Panc1 (cell line): ENCODE measurements around the gene FAAP100. TPM values are rescaled to one million over a fixed set of nuclear protein-coding genes. Genes with fewer than 3 reads are reported as not detected.
A peak's percentile ranks its signal among the peaks of the same experiment; 100 is the strongest.

Experiments
- ATAC-seq: fragments of 200-7000 bp; cut with Tn5 transposase; 2 replicates; pipeline ENCODE4 v1.9.1; 2020; ENCODE audit warnings: mild to moderate bottlenecking, moderate library complexity
- BruUV-seq: library from RNA; stranded (reverse); fragments of 400-500 nt; replicated peaks from 2 replicates; lab custom pipeline; 2021; lab: Mats Ljungman, UMichigan
- CTCF ChIA-PET: fragments of 300-600 bp; sonication (Branson Sonifier 250); formaldehyde crosslinking; loops from one replicate; lab custom pipeline; 2022; ENCODE audit warnings: antibody characterized with exemption; lab: Charles Lee
- POLR2A ChIA-PET: fragments of 300-600 bp; sonication (Branson Sonifier 250); formaldehyde crosslinking; loops from one replicate; lab custom pipeline; 2022; ENCODE audit warnings: antibody characterized with exemption; lab: Charles Lee
- DNase-seq: peaks from one replicate; pipeline ENCODE4 v3.0.0-alpha.2; 2010; ENCODE audit warnings: low read depth, low spot score
- H3K27ac ChIP-seq: 2 replicates; pipeline ENCODE4 v1.5.1; 2011; ENCODE audit warnings: mild to moderate bottlenecking, low read length, inconsistent platforms
- H3K27me3 ChIP-seq: fragments of 200-500 bp; sonication (Bioruptor generic); 2 replicates; pipeline ENCODE4 v1.6.0; 2014; ENCODE audit warnings: low read length, inconsistent platforms; ENCODE audit not compliant: control insufficient read depth, insufficient read depth
- H3K36me3 ChIP-seq: fragments of 200-500 bp; sonication (Bioruptor generic); 2 replicates; pipeline ENCODE4 v1.5.1; 2014; ENCODE audit warnings: inconsistent platforms, mild to moderate bottlenecking, low read length, moderate library complexity; ENCODE audit not compliant: control insufficient read depth, insufficient read depth
- H3K4me1 ChIP-seq: 2 replicates; pipeline ENCODE4 v1.5.1; 2011; ENCODE audit warnings: inconsistent platforms, mild to moderate bottlenecking, low read length, moderate library complexity; ENCODE audit not compliant: control insufficient read depth, insufficient read depth
- H3K4me3 ChIP-seq, 2 experiments: 2 replicates each; pipeline ENCODE4 v1.5.1; 2011 to 2012; ENCODE audit warnings: low read depth in 2 of 2, low read length in 2 of 2, mild to moderate bottlenecking in 2 of 2, inconsistent platforms in 1 of 2, moderate library complexity in 1 of 2
- H3K9me3 ChIP-seq: fragments of 200-500 bp; sonication (Bioruptor generic); 2 replicates; pipeline ENCODE4 v1.5.1; 2014; ENCODE audit warnings: low read depth, mild to moderate bottlenecking, inconsistent platforms, low read length, moderate library complexity; ENCODE audit not compliant: control insufficient read depth, insufficient read depth
- POLR2AphosphoS5 ChIP-seq: IDR thresholded peaks from 2 replicates; pipeline ENCODE4 v1.6.1; 2012; ENCODE audit warnings: mild to moderate bottlenecking, low read depth, low read length, moderate library complexity
- SIN3A ChIP-seq: IDR thresholded peaks from 2 replicates; pipeline ENCODE4 v1.6.1; 2012; ENCODE audit warnings: low read depth, mild to moderate bottlenecking, low read length, moderate library complexity, borderline replicate concordance; ENCODE audit not compliant: insufficient read depth
- TCF7L2 ChIP-seq: IDR thresholded peaks from 2 replicates; pipeline ENCODE4 v1.6.1; 2011; ENCODE audit warnings: mild to moderate bottlenecking, low read depth, low read length, inconsistent platforms
- in situ Hi-C: cut with HindIII; loops from 2 replicates; pipeline ENCODE4 v1.10.0; 2016; ENCODE audit warnings: low sequenced_read_pairs, low pct_unique_long_range_greater_than_20kb
- intact Hi-C: fragments of 100-400 bp; cut with micrococcal nuclease; formaldehyde crosslinking; loops from one replicate; pipeline ENCODE4 v1.10.0; 2022; ENCODE audit not compliant: unreplicated experiment
- total RNA-seq: library from RNA; stranded (reverse); gene quantifications from one replicate; pipeline ENCODE4 v1.2.1, GENCODE V29; 2021; ENCODE audit not compliant: unreplicated experiment
- TF ChIP-seq, protein P1 (sequence below), 2 experiments: IDR thresholded peaks; 2 replicates each; pipeline ENCODE4 v1.6.1; 2011 to 2012; ENCODE audit warnings: low read depth in 2 of 2, control low read depth in 1 of 2, low read length in 1 of 2, mild to moderate bottlenecking in 1 of 2, moderate library complexity in 1 of 2; ENCODE audit not compliant: insufficient read depth in 1 of 2
- TF ChIP-seq, protein P2 (sequence below): fragments of 450-650 bp; IDR thresholded peaks from 2 replicates; pipeline ENCODE4 v1.5.1; 2017; ENCODE audit warnings: mild to moderate bottlenecking

FAAP100 gene
- total RNA-seq, 1 experiment from 2014 or later: 265 TPM

DNA sequence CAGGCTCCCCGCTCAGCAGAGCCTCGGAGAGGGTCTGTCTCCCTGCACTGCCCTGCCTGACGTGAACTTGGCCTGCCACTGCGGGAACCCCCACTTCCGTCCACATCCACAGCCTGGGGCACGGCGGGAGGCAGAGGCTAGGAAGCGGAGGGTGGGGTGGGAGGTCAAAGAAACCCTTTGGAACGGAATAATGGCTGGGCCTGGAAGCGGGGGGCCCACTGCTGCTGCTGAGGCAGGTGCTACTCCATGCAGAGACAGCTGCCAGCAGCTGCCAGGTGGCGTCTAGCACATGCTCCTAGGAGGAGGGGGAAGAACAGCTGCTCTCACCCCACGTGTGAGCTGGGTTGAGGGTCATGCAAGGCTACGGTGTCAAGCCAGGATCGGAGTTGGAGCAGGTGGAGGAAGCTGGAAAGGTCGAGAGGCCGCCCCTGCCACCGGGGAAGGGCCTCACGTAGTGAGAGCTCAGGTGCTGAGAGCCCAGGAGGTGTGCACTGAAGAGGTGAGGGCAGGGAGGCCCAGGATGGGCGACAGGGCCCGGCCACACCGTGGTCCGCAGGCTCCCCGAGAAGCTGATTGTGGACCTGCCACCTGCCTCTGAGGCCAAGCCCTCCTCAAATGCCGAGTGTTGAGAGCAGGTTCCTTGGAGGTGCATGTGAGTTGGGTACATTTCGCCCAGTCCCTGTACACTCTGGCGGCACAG is 14.1 kb downstream of the FAAP100 start:
- intact Hi-C loops: no loop called here
- DNase-seq: no peak
- H3K27ac ChIP-seq: peak overlapping the region; percentile 79
- no peaks in the 10 kb centered on the region for H3K27me3 ChIP-seq
- peak; percentile 1 for ATAC-seq
- no peaks in the 10 kb centered on the region; the same call in 1 of the 2 replicates for H3K36me3 ChIP-seq
- no peaks in the 10 kb centered on the region for H3K9me3 ChIP-seq
- H3K4me1 ChIP-seq: peaks cover 55% of the 10 kb centered on the region
- no TSS peak for BruUV-seq
- CTCF ChIA-PET: no interaction called here
- in situ Hi-C loops: no loop called here
- H3K4me3 ChIP-seq: no peak overlapping the region
- TF ChIP-seq POLR2AphosphoS5: peak; percentile 81
- TF ChIP-seq, protein P1, sequence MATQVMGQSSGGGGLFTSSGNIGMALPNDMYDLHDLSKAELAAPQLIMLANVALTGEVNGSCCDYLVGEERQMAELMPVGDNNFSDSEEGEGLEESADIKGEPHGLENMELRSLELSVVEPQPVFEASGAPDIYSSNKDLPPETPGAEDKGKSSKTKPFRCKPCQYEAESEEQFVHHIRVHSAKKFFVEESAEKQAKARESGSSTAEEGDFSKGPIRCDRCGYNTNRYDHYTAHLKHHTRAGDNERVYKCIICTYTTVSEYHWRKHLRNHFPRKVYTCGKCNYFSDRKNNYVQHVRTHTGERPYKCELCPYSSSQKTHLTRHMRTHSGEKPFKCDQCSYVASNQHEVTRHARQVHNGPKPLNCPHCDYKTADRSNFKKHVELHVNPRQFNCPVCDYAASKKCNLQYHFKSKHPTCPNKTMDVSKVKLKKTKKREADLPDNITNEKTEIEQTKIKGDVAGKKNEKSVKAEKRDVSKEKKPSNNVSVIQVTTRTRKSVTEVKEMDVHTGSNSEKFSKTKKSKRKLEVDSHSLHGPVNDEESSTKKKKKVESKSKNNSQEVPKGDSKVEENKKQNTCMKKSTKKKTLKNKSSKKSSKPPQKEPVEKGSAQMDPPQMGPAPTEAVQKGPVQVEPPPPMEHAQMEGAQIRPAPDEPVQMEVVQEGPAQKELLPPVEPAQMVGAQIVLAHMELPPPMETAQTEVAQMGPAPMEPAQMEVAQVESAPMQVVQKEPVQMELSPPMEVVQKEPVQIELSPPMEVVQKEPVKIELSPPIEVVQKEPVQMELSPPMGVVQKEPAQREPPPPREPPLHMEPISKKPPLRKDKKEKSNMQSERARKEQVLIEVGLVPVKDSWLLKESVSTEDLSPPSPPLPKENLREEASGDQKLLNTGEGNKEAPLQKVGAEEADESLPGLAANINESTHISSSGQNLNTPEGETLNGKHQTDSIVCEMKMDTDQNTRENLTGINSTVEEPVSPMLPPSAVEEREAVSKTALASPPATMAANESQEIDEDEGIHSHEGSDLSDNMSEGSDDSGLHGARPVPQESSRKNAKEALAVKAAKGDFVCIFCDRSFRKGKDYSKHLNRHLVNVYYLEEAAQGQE (IDR thresholded peaks at IDR 0.05; ENCODE audit: insufficient read depth in 1 of 2, low read depth in 2 of 2, low read length in 1 of 2): no peak; a peak in 1 of 4 replicates
- peak; percentile 56; the same call in 1 of the 2 replicates for TF ChIP-seq SIN3A
- TF ChIP-seq TCF7L2: 0 out of 2 replicates have a peak, but pooled peaks have one; percentile 2
- POLR2A ChIA-PET: interaction anchor here (1.2 kb wide), 1 partner anchor 16 kb away, joined by 5 read pairs; no protein-coding TSS in a partner anchor

DNA sequence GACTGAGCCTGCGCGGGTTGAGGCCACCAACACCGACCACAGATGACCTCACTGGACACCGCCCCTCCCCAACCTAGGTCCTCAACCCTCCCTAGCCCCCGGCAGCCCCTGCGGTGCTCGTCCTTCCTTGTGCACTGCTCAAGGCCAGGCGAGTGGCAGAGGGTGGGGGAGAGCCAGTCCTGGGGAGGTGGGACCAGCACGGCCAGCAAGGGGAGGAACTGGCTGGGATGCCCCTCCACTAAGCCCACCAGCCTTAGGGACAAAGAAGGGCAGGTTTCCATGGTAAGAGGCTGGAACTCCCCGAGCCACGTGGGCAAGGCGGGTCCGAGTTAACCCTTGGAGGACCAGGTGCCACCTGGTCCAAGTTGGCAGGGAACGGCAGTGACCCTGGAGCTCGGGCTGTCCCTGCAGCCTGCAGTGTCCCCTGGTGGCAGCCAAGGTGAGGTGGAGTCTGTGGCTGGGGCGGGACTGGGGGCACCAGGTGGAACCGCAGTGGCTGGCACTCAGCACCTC is 14.8 kb downstream of the FAAP100 start:
- ChIA-PET POLR2A (interaction anchor here (1.2 kb wide), 1 partner anchor 17 kb away, joined by 5 read pairs; no protein-coding TSS in a partner anchor), CTCF (interaction anchor here (0.6 kb wide), 1 partner anchor 143 kb away, joined by 6 read pairs; no protein-coding TSS in a partner anchor)
- H3K36me3 ChIP-seq: no peaks in the 10 kb centered on the region; the same call in 1 of the 2 replicates
- no peak overlapping the region for H3K4me3 ChIP-seq
- DNase-seq (no peak), ATAC-seq (peak; percentile 39)
- H3K27ac ChIP-seq: peak overlapping the region; percentile 79
- intact Hi-C loops (no loop called here), in situ Hi-C loops (no loop called here)
- H3K27me3 ChIP-seq: no peaks in the 10 kb centered on the region
- TF ChIP-seq, protein P2, sequence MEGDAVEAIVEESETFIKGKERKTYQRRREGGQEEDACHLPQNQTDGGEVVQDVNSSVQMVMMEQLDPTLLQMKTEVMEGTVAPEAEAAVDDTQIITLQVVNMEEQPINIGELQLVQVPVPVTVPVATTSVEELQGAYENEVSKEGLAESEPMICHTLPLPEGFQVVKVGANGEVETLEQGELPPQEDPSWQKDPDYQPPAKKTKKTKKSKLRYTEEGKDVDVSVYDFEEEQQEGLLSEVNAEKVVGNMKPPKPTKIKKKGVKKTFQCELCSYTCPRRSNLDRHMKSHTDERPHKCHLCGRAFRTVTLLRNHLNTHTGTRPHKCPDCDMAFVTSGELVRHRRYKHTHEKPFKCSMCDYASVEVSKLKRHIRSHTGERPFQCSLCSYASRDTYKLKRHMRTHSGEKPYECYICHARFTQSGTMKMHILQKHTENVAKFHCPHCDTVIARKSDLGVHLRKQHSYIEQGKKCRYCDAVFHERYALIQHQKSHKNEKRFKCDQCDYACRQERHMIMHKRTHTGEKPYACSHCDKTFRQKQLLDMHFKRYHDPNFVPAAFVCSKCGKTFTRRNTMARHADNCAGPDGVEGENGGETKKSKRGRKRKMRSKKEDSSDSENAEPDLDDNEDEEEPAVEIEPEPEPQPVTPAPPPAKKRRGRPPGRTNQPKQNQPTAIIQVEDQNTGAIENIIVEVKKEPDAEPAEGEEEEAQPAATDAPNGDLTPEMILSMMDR: peak; percentile 92; the same call in 1 of the 2 replicates
- TF ChIP-seq, protein P1 (IDR thresholded peaks at IDR 0.05; ENCODE audit: insufficient read depth in 1 of 2, low read depth in 2 of 2, low read length in 1 of 2): no peak
- TF ChIP-seq SIN3A (no peak), TCF7L2 (0 out of 2 replicates have a peak, but pooled peaks have one; percentile 1), POLR2AphosphoS5 (peak; percentile 95)
- peaks cover 49% of the 10 kb centered on the region for H3K4me1 ChIP-seq
- no TSS peak for BruUV-seq
- no peaks in the 10 kb centered on the region for H3K9me3 ChIP-seq
